GM18861 (cell line): Measurements from ENCODE around the gene WDFY3.

Experiments used
- ATAC-seq: cut with Tn5 transposase; IDR thresholded peaks from one replicate; pipeline ENCODE4 v1.9.1; 2021; ENCODE audit not compliant: unreplicated experiment

WDFY3 gene, protein sequence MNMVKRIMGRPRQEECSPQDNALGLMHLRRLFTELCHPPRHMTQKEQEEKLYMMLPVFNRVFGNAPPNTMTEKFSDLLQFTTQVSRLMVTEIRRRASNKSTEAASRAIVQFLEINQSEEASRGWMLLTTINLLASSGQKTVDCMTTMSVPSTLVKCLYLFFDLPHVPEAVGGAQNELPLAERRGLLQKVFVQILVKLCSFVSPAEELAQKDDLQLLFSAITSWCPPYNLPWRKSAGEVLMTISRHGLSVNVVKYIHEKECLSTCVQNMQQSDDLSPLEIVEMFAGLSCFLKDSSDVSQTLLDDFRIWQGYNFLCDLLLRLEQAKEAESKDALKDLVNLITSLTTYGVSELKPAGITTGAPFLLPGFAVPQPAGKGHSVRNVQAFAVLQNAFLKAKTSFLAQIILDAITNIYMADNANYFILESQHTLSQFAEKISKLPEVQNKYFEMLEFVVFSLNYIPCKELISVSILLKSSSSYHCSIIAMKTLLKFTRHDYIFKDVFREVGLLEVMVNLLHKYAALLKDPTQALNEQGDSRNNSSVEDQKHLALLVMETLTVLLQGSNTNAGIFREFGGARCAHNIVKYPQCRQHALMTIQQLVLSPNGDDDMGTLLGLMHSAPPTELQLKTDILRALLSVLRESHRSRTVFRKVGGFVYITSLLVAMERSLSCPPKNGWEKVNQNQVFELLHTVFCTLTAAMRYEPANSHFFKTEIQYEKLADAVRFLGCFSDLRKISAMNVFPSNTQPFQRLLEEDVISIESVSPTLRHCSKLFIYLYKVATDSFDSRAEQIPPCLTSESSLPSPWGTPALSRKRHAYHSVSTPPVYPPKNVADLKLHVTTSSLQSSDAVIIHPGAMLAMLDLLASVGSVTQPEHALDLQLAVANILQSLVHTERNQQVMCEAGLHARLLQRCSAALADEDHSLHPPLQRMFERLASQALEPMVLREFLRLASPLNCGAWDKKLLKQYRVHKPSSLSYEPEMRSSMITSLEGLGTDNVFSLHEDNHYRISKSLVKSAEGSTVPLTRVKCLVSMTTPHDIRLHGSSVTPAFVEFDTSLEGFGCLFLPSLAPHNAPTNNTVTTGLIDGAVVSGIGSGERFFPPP (N-terminal part only)

DNA sequence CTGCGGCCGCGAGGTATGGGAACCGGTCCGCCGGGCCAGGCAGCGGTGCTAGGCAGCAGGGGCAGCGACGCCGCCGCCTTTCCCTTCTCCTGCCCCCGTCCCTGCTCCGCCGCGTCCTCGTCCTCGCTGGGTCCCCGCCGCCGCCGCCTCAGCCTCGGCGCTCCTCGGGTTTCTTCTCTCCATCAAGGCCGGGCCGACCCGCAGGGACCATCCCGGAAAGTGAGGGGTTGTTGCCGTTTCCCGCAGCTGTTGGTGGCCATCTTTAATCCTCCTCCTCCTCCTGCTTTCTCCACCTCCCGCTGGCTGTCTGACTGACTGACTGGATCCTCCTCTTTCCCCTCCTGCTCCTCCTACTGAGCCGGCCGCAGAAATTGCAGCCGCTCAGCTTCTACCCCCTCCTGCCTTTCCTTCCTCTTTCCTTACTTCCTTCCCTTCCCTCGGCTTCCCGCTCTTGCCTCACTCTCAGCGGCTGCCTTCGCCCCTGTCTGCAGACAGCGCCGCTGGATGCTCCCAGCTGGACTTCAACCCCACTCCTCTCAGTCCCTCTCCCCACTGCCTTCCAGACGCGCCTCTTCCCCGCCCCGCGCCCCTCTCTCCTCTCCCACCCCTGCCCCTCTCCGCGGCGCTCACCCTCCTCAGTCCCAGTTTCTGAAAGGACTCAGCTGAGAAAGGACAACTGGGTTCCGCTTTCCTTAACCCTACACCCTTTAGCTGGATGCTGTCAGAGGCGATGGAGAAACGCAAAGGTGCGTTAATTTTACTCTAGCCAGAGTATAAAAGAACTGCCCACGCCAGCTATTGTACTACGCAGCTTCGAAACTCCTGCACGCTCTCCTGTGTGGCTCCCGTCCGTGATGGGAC is at the start of gene WDFY3:
Gene WDFY3, minus strand, starts transcription at position 309 of the 861 bp plus-strand sequence. CDS start 106,099 bp downstream, outside the sequence.
- no peak for ATAC-seq

DNA sequence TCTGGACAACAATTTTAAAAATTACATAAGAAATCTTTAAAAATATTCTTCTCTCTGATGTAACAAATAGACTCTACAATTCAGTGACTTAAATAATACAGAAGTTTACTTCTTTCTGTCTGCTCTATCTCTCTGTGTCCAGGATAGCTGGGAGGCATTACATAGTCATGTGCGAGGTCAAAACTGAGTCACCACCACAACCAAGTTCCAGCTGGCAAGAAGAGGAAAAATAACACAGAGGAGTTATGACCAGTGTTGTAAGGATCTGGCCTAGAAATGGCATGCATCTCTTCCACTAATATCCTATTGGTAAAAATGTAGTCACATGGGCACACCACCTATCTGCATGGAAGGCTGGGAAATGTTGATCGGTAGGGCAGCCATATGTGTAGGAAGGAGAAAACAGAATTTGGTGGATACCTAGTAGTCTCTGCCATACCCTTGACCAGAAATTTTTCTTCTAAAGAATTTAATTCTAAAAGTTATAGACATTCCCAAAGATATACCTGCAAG is 39.4 kb upstream of the WDFY3 start:
- ATAC-seq: no peak

DNA sequence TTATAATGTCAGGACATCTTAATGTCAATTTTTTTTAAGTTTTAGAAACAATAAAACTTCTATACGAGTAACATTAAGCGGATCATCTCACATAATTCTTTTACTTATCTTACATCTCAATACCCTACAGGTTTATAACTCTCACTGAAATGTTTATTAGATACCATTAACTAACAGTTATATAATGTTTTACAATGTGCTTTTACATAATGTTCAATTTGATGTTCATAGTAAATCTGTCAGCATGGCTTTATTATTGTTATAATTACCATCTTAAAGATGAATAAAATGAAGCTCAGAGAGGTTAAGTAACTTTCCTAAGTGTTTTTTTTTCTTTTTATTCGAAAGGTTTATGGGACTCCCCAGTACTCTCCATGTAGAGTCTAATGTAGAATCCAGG is 33.9 kb upstream of the WDFY3 start:
- ATAC-seq: no peak

DNA sequence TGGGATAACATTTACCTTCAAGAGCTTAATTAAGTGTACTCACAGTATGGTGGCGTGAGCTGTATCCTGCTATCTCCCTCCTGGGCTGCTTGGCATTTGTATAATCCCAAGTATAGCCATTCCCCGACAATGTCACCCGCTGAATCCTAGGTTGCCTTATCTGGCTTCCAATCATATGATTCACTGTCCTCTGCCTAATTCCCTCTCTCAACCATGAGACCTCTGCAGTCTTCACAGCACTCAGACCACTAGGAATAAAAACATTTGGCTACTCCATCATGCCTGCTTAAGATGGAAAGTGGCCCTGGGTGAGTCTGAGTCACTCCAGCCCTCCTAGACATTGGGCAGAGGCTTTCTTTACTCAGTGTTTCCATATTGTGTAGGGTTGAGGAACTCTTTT is 28.9 kb upstream of the WDFY3 start:
- no peak for ATAC-seq

DNA sequence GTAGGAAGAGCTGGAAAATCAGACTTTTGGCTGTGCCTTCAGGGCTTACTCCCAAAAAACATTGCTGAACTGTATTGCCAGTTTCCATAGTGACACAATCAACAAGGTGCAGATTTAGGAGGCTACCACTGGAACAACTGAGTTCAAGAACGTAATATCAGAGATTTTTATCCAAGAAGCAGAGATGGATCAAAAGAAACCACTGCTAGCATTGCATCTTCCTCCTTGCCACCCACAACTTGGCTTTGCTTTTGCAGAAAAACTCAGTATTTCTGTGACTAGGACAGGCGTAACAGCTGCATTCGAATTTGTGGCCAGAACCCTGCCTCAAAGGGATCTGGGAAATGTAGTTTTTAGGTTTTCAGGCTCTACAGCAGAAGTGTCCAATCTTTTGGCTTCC is 27.8 kb upstream of the WDFY3 start:
- ATAC-seq: no peak

DNA sequence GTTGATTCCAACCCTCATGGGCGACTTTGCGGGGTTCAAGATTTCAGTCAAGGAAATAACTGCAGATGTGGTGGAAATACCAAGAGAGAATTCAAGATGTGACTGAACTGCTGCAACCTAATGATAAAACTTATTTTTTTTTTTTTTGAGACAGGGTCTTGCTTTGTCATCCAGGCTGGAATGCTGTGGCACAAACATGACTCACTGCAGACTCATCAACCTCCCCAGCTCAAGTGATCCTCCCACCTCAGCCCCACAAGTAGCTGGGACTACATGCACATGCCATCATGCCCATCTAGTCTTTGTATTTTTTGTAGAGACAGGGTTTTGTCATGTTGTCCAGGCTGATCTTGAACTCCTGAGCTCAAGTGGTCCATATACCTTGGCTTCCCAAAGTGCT is 19.5 kb upstream of the WDFY3 start:
- ATAC-seq: no peak

DNA sequence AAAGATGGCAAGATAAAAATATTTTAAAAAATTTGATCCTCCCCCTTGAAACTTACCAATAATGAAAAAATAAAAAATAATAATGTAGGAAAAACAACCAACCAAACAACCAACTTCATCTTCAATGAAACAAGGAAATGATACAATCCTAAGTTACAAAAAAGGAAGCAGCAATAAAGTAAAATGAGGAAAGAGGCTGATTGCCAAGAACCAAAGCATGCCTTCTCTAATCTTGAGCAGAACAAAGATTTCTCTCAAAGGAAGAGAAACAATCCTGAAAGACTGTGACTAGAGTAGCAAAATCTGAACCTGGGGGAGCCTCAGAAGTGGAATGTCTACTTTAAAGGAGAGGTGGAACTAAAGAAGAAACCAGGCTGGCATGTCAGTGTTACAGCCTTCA is 10.9 kb upstream of the WDFY3 start:
- no peak for ATAC-seq

DNA sequence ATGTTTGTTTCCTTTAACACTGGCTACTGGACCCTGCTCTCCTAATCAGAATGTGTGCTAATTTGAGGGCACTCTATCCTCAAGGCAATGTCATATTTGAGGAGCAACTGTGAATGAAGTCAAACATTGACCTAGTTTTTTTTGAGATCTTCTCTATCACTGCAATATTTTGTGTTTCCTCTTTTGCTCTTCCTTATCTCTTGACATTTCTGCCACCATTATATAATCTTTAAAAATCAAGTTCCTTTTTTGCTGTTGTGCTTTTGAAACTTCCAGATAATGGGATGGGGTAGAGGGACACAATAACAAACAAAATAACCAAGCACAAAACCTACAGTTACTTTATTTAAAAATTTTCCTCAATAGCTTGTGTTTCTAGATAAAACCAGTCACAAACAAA is 7.4 kb upstream of the WDFY3 start:
- no peak for ATAC-seq

DNA sequence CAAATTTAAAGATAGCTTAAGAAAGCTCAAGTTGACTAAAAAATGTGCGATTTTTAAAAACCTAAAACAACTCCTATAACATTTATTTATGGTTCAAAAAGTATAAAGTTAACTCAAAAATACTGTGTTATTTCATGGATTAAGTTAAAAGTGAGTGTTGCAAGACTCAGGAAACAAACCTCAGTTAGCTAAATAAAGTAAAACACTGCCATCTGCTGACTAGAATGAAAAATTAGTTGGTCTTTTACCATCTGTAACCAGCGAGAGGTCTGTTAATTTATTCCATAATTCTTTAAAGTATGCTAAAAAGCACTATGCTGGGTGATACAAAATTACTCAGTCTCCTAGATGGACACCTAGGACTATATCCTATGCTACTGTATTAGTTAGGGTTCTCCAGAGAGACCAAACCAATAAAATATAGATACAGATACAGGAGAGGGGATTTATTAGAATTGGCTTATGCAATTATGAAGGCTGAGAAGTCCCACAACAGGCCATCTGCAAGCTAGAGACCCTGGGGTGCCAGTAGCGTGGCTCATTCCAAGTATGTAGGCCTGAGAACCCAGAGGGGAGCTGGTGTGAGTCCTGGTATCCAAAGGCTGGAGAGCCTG is 4.9 kb upstream of the WDFY3 start:
- peak; percentile 65 for ATAC-seq

DNA sequence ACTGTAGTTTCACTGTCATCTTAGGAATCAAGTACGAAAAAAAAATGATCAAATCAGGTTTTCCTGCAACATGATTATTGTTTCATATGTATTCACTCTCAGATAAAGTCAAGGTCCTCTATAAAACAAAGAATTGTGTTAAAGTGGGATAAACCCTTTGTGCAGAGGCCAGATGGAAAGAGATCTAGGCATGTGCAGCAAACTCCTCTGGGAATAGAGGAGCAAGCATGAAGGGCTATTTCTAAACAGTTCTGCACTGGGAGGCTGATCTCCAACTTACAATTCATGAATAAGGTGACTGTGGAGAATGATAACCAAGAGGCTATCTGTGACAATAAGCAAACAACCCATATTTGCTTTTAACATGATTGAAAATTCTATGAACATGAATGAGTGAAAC is 2.4 kb upstream of the WDFY3 start:
- no peak for ATAC-seq

DNA sequence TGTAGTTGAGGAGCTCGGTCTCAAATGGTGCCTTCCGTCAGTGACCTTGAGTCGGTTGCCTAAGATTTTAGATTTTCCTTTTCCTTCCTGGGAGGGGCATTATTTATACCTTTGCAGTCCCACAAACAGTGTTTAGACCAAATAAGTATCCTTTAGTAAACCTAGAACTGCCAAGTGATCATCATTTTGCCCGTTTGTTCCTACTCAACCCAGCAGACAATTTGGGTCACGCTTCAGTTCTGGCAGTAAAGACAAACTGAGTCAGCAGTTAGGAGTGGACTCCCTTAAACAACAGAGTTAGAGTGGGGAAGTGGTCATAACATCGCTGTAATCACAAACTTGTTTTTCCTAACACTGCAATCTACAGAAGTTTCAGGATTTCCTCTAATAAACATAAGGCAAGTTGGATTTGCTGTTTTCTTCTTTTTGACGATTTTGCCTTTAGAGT is 777 bp upstream of the WDFY3 start:
- ATAC-seq: no peak

DNA sequence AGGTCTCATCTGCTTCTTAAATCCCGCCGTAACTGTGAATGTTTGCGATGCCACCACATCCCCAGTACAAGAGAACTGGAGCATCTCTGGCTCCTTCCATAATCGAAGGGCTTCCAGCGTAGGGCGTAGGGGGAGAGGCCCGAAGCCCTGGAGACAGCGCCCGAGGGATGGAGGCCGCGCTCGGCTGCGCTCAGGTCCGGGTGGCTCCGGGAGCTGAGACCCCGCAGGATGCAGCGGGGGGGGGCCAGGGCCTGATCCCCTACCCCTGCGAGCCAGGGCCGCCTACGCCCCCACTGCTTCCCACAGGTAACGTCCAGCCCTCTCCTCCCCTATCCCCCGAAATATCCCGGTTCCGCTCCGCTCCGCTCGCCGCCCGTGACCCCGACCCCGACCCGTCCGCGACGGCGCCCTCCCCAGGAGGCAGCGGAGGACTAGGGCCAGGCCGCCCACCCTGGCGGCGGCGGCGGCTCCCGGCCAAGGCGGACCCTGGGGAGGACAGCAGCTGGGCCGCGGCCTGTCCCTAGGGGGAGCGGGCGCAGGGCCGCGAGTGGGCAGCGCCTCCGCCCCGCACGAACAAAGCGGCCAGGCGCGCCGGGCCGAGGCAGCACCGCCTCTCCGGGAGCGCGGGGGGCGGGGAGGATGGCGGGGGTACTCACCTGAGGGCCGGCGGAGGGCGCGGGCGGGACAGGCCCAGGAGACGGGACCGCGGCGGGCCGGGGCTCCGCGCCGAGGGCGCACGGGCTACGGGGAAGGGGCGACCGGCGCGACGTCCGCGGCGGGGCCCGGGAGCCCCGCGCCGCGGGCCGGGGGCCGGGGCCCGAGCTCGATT is 723 bp downstream of the WDFY3 start:
- no peak for ATAC-seq

DNA sequence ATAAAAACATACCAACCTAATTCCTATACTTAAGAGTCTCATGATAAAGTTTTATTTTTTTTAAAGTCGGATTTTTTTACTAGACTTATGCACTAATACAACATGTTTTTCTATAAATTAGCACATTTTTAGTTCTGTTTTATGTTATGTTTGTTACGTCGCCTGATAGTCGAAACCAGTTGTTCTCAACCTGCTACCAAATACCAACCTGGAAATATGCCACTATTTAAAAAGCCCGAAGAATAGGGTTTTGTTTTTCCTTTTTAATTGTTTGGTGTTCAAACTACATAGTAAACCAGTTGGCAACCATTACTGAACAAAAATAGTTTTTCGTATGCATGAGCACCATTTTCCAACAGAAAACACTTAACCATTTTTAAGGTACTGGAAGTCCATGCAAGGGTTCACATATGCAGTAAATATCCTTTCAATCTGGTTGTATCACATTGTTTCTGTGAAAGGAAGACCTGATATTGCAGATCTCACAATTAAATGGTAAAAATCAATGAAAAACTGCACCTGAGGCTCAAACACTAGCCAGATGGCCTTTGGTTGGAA is 1.4 kb downstream of the WDFY3 start:
- ATAC-seq: no peak

DNA sequence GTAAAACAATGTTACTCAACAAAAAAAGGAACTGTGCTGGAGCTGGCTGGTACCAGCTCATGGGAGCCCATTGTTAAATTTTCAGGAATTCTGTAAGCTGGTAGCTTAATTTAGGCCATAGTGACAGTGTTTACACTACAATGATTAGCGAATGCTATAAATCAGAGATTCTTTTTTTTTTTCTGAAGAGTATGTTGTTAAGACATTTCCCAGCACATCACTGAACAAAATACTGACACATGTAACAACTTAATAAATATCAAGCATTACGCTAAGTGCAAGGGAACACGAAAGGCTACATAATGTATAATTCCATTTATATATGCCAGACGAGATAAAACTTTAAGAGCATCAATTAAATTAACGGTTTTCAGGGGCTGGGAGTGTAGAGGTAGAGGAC is 4.4 kb downstream of the WDFY3 start:
- no peak for ATAC-seq

DNA sequence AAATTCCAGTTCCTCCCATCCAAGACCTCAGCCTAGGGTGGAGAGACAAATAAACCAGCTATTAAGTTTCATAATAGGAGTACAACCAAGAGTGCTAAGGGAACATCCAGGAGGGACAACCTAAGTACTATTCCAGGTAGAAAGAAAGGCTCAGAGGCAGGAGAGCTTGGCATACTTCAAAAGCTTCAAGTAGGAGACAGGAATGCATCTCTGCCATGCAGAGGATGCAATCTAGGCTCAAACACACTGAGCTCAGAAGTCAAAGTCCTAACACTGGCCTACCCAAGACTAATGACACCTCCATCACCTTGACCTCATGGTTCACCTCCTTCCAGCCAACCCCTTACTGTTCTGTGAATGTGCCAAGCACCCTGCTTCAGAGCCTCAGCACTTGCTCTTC is 8.1 kb downstream of the WDFY3 start:
- ATAC-seq: no peak

DNA sequence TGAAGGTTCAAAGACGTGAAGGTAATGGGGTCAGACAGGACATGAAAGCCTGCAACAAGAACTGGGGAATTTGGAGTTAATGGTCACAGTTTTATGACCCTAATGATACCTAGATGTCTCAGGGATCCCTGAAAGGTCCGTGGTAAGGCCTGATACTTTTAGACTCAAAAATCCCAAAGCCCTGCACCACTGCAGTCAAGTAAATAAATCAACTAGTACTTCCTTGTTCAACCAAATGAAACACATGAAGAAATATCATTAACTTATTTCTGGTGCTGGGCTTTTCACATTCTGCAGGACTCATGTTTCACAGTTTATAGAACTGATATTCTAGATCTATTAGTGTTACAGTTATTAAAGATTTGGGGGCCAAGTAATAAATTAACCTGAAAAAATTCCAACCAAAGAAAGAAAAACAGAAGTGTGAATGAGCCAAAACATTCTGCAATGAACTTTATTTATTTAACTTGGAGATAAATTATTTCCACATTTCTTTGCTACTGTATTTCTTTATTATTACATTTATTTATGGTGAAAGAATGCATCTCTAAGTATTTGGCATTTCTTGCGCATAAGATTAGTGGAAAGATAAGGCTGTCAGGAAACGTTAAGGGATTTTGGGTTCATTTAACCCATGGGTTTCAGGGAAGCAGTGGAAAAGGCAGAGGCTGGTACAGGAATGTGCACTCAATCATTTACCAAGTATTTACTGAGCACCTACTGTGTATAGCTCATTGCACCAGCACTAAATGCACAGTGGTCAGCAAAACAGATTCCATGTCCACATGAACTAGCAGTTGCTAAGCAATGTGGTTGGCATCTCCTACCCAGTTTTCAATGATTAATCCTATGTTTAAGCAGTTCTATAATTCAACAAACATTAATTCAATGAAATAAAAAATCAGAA is 8.7 kb downstream of the WDFY3 start:
- ATAC-seq: no peak

DNA sequence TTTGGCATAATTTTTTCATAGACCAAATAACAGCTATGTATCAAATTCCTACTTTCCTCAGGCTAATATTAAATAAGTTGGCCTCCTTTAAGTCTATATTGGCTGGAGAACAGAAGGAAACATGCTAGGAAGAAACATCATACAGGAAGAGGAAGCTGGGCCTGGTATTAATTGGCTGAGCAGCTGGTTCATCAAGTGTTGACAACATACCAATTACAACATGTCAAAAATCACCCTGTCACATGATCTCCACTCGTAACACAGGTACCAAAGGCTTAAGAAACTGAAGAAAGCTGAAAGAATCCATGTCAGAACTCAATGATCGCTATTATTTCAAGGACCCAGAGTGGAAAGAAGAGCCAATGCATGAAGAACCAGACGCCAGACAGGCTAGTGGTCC is 10.5 kb downstream of the WDFY3 start:
- no peak for ATAC-seq
